IPS-NIHi7 (cell line): ENCODE measurements around the gene SNRPD3.
"Not testable (repeated sequence)": the region's sequence is repeated elsewhere in the genome, so short reads cannot be mapped to it uniquely, and the experiment has no call there.

ENCODE experiments used
- DNase-seq: peaks from one replicate; pipeline ENCODE4 v3.0.0; 2012; ENCODE audit warnings: mixed read lengths; ENCODE audit errors: extremely low spot score

Gene SNRPD3

DNA sequence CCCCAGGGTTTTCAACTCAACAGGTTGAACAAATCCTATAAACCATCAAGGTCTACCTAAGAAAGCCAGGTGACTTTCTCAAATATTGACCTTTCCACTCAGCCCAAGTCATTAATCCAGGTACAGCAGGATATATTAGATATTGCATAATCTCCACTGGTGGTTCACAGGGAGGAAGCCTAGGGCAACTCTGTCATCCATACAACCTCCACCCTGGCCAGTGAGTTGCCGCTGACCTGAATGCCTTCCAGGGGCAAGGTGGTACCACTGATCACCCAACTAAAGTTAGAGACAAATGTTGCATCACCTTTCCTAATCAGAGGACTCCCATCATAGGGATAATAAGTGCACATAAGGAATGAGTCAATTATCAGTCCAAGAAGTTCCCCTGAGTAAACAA, 23.7 kb upstream of the SNRPD3 start:
- DNase-seq = no peak

DNA sequence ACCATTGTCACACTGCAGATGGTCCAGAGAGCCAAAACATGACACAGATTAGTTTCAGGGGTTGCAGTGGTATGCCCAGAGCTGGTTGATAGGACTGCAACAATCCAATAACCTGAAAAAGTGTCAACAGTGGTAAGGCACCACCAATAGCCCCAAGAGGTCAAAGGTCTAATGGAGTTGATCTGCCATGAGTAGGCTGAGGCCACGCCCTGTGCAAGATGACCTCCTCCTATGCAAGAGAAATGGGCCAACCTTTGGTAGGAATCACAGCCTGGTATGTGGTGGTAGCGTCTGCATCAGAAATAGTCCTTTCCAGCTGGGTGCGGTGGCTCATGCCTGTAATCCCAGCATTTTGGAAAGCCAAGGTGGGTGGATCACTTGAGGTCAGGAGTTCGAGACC, 20.5 kb upstream of the SNRPD3 start:
- DNase-seq = no peak

DNA sequence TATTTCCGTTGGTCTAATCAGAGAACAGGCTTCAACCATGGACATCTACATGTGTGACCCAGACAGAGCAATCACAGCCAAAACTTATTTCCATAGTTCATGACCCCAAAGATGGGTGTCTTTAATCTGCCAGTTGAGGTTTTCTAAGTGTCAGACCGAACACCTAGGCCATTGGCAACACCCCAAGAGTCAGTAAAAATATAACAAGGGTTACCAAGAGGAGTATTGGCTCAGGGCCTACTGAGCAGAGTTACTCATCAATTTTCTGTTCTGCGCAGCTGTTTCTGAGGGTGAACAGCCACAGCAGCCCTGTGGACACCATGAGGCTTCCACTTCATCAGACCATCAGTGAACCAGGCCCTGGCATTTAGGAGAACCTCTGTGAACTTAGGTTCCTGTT, 19.7 kb upstream of the SNRPD3 start:
- no peak for DNase-seq

DNA sequence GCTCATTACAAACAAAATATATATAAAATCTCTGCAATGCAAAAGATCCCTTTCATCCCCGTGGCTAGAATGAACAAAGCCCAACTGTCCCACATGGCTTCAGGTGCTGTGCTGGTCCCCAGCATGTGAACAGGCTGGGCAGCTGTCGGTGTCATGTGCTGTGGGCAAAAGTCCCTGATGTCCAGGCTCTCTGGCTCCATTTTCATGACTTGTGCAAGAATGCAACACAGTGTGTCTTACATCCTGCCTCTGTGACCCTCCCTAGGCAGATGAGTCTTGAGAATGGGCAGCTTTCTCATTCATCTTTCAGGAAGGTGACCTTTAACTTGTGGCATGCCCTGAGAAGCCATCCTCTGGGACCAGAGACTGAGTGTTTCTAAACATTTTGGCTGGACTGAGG, 15.3 kb upstream of the SNRPD3 start:
- DNase-seq = no peak

DNA sequence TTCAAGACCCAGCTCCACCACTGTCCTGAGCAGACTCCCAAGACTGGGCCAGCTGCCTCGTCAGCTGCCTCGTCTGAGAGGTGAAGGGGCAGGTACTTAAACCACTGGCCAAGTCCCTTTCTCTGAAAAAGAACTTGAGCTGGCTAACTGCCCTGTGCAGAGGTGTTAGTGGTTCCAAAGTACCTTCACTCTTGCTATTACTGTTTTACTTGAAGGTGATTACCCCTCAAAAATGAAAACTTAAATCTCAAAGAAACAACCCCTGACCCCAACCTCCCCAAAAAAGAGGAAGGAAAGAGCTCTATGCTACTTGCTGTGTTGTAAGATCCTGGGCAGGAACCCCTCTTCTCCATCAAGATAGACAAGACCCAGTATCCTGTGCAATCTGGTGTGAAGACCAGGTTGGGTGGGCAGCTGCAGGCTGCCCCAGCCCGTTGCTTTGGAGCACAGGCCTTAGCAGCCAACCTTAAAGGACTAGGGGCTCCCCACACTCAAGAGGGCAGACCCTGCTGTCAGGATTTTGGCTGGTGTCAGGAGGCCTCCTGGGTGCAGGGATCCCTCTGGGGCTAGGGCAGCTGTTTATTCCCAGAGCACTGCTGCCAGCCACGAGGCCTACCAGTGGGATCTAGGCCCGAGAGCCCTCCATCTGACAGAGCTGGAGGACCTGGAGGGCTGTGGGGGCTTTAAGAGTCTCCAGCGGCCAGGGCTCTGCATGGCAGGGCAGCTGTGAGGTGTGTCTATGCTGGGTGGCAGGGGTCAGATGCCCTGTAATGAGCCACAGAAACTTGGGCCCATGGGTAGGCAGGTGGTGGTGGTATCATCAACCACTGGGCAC, 13.9 kb upstream of the SNRPD3 start:
- no peak for DNase-seq

DNA sequence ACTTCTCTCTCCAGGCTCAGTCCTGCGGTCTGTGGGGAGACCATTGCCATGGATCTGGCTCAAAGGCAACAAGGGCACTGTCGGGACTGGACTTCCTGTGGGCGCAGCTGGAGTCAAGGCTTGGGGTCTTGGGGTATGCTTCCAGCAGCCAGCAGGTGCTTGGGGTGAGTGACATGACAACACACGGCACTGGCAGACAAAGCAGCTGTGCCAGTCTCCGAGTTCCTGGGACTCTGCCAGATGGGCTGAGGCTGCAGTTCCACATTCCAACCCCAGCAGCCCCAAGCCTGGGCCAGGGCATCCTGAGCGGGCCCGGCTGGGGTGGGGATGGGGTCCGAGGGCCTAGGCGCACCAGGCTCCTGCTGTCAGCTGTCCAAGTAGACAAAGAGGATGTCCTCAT, 13.2 kb upstream of the SNRPD3 start:
- DNase-seq = no peak

DNA sequence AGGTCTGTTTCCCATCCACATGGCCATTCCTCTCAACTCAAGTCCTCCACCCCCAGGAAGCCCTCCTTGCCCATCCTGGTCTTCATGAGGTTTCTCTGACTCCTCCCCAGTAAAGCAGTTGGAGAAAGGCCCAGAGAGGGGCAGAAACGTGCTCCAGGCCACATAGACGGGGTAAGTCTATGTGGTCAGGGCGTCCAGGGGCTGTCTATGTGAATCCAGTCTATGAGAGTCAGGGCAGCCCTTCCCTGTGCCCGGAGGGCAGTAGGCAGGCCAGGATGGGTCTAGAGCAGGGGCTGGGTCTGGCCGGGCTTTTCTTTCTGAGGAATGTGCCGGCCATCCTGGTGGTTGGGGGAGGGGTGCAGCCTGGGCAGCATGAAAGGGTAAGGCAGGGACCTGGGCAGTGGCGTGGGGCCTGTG, 12.6 kb upstream of the SNRPD3 start:
- no peak for DNase-seq

DNA sequence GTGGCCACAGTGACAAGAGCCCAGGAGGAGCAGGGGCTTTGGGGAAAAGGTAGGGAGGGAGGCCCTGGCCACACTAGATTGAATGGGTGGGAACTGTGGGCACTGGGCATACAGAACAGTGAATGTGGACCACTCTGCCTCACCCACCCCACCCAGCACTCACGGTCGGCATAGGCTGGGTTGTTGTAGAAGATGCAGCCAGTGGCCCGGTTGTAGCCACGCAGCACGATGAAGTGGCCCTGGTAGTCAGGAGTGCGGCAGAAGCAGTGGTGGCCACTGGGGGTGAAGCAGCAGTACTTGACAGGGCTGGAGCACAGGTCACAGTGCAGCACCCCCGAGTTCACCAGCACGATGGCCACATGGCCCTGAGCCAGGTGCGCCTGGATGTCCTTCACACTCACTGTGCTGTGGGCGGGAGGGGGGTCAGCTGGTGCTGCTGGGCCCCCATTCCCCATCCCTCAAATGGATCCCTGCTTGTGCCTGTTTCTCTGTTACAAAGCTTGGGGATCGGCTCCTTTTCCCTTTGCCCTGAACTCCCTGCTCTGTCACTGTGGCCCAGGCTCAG, 12.0 kb upstream of the SNRPD3 start:
- no peak for DNase-seq

DNA sequence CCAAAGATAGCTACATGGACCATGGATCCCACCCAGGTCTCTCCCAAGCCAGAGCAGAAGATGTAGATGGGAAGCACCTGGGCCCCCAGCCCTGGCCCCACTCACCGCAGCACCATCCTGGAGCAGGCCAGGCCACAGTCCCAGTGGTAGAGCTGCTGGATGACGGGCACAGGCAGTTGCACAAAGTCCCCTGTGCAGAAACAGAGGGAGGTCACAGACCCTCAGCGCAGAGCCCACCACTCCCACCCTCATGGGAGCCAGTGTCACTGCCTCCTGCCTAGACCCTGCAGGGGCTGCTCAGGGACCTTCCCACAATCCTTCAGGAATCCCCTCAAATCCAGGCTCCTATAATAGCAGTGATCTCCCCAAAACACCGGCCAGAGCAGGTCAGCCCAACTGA, 7.0 kb upstream of the SNRPD3 start:
- DNase-seq = no peak

DNA sequence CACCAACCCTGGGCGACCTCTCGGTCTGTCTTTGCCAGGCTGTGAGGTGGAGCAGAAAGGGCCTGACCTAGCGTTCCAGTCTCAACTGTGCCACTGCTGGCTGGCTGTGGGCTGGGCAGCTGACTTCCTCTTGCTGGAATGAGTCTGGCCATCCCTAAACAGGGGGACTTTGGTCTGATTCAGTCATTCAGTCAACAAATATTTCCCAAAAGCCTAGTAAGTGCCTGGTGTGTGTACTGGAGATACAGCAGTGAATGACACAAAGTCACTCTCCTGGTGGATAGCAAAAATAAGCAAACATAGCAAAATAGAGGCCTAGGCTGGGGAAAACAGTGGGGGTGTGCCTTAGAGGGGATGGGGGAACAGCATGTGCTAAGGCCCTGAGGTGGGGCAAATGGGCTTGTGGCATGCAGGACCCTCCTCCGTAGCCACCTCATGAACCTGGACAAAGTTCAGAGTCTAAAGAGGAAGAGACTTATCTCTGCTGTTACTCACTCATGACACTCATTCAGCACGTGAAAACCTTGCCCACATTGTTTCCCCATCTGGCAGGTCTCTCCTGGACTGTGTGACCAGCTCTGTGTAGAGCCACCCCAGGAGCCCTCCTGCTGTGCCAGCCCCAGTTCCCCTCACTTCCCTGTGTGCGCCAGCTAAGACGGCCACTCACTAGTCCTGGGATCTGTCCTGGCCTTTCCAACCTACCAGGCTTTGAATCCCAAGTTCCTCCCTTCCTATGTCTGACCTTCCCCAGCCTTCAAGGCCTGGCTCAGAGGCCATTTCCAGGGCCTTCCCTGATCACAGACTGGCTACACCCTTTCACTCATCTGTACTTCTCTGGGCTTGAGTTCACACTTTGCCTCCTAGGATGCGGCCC, 5.5 kb upstream of the SNRPD3 start:
- no peak for DNase-seq

DNA sequence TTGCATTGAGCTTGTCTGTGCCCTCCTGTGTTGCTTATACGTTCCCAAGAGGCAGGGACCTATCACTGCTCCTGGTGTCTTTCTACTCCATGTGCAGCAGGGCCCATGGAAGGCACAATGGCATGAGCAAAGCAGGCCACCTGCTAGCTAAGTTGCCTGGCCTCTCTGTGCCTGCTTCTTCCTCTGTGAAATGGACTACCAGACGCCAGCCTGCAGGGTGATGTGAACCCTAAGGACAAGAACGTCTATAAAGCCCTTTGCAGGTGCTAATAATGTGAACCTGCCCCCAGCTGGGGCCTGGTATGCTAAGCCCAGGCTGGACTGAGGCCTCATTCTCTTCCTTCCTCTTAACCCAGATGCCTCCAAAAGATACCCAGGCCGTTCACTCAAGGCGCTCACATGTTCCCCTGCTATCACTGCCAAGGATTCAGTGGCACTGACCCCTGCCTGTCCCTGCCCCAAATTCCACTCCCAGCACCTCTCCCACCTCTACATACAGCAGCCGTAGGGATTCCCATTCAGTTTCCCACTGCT, 4.8 kb upstream of the SNRPD3 start:
- no peak for DNase-seq

DNA sequence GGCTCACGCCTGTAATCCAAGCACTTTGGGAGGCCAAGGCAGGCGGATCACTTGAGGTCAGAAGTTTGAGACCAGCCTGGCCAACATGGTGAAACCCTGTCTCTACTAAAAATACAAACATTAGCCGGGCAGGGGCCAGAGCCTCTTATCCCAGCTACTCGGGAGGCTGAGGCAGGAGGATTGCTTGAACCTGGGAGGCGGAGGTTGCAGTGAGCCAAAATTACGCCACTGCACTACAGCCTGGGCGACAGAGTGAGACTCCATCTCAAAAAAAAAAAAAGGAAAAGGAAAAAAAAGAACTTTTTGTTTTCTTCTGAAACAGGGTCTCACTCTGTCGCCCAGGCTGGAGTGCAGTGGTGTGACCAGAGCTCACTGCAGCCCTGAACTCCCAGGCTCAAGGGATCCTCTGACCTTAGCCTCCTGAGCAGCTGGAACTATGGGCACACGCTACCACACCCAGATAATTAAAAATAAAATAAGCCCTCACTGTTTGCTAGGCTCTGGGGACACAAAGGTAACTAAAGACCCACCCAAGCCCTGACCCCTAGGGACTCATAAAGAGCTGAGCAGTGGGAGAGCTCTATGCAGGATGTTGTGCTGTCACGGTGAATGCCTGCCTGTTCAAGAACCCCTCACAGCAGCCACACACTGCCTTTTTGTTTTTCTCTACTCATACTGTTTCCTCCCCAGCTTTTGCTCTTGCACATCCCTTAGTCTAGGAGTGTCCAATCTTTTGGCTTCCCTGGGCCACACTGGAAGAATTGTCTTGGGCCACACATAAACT, 3.1 kb upstream of the SNRPD3 start:
- not testable (repeated sequence) for DNase-seq

DNA sequence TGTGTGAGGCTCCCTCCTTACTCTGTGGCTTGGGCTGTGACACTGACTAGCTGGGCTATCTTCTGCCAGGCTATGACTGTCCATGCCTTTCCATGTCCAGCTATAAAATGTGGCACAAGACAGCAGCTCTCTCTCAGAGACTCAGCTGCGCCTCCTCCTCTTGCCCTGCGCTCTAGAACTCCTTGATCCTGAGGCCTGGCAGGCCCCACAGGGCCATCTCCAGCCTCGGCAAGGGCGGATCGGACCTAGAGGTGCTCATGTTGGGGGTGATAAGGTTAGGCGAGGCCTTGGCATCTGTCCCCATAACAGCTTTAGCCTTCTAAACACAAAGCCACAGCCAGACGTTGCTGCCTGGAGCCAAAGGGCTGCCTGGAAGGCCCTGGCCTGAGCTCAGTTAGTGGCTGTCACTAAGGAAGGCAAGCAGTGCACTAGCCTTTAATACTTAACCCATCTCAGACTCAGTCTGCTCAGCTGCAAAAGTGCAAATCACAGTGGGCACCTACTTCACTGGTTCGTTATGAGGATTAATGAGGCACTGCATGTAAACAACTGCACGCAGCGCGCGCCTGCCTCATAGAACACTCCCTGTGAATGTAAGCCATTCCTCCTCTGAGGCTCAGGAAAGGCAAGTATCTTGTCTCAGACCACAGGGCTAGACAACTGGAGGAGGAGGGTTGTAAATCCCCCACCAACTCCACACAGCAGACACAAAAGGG, 2.0 kb upstream of the SNRPD3 start:
- DNase-seq = no peak

DNA sequence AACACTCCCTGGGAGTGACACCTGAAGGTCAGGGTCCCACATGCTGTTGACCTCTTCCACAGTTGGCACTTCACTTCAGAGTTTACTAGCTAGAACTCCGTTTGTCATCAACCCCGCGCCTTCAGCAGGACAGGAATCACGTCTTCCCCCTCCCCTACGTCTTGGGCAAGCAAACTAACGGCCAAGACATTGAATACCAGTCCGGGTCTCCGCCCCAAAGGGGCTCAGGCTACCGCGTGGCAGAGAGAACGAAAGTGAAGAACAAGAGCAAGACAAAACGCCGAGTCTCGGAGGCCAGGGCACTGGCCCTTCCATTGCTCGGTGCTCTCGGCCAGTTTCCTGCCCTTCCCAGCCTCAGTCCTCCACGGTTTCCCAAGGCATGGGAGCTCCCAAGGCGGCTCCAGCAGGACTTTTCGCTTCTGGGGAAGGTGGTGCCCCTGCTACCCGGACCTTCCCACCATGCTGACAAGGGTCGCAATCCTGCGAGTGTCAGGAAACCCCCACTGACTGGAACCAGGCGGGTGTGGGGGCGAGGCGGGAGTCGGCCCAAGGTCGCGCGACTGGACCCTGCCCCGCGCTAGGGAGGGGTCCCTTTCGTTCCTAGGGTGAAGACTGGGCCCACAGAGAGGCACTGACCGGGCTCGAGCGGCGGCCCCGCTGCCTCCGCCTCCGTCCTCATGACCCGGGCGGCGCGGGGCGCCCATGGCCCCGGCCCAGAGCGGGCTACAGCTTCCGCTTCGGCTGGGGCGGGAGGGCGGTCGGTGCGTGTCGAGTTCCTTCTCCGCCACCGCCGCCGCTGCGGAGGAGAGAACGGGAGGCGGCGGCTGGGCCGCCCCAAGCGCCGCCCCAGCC, 1.3 kb upstream of the SNRPD3 start, which contains the start of gene GUCD1:
TSS of gene GUCD1 (minus strand) at position 826 of the 852 bp plus-strand sequence. CDS start at position 679, 147 bp downstream.
- DNase-seq = no peak

DNA sequence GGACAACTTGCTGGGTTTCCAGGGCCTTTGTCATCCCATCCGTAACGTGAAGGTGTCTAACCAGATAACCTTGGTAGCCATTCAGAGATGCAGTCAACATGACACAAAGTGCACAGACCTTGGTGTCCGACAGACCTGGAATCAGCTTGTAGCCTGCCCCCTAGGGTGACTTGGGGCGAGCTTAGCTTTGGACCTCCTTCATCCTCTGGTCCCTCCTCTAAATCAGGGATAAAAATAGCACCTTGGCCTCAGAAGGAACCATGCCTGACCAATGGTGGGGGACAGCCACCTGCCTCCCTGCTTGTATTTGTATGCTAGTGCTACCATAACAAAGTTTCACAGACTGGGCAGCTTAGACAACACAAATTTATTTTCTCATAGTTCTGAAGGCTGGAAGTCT, 3.7 kb downstream of the SNRPD3 start:
- DNase-seq = no peak

DNA sequence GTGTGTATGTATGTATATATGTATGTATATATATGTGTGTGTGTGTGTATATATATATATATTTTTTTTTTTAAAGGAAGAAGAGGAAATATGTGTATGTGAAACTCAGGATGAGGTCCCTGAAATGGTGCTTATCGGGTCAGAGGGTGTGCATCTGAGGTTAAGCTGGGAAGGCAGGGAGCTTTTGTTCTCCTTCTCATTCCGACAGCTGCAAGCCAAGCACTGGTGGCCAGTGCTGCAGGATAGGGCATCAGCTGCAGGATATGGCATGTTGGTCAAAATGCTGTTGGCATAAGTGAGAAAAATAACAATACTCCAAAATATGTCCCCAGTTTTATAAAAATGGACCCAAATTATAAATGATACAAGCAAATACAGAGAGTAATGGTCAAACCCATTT, 7.4 kb downstream of the SNRPD3 start:
- no peak for DNase-seq

DNA sequence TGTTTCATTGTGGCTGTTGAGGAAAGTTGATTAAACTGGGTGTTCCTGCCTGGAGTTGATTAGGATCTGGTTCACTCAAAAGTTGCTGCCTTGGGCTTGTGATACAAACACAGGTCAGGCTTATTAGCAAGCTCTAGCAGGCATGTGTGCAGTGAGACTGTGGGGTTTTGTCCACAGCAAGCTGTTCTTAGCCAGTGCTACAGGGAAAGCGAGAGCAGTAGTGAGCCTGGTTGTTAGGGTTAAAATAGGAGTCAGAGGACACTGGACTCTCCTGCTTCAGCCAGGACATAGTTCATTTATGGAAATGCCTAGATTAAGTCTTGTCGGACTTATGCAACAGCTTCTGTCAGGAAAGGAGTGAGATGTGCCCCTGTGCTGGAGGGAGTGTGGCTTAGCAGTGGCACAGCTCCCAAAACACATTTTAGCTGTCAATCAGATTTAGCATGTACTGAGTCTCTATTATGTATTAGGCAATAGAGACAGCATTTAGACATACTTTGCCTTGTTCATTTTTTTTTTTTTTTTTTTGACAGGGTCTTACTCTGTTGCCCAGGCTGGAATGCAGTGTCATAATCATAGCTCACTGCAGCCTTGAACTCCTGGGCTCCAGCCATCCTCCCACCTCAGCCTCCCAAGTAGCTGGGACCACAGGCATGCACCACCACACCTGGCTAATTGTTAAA, 8.7 kb downstream of the SNRPD3 start:
- DNase-seq = no peak

DNA sequence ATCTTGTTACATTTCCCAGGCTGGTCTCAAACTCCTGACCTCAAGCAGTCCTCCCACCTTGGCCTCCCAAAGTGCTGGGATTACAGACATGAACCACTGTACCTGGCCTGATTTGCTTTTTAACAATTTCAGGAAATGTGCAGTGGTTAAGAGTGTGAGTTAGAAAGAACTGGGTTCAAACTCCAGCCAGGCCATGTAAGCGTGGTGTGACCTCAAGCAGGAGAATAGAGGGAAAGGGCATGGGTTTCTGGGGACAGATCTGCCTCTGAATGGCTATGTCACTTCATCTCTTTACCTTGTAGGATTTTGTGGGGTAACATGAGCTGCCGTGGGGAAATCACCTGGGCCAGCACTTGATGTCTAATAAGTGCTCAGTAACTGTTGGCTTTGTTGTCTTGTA, 9.3 kb downstream of the SNRPD3 start:
- no peak for DNase-seq

DNA sequence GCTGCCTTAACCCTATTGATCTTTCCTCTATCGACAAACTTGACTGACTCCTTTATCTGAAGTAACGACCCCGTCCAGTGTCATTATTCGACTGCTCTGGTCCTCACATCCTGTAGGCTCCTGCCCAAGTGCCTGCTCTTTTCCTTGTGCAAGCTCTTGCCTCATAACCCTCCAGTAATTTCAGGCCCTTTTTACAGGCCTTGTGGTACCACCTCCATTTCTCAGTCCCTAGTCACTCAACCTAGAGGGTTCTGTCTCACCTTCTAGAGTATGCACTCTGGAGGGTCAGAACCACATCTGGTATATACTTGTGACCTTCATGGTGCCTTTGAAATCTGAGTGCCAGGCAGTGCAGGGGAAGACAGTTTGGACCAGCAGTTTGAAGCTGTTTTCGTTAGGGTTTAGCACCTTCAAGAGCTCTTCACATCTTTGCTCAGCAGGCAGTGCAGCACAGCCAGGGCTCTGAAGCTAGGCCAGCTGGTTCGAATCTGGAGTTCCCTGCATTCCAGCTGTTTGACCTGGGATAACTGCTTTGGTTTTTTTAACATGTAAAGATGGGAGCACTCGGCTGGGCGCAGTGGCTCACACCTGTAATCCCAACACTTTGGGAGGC, 11.2 kb downstream of the SNRPD3 start:
- DNase-seq = no peak
